GM18508 (cell line): ENCODE measurements around the gene PTGFRN.
"Not testable (repeated sequence)": the region's sequence is repeated elsewhere in the genome, so short reads cannot be mapped to it uniquely, and the experiment has no call there.

ENCODE experiments used
- ATAC-seq: cut with Tn5 transposase; IDR thresholded peaks from one replicate; pipeline ENCODE4 v1.9.1; 2021; ENCODE audit warnings: moderate number of reproducible peaks; ENCODE audit not compliant: insufficient read depth, unreplicated experiment

Gene PTGFRN

DNA sequence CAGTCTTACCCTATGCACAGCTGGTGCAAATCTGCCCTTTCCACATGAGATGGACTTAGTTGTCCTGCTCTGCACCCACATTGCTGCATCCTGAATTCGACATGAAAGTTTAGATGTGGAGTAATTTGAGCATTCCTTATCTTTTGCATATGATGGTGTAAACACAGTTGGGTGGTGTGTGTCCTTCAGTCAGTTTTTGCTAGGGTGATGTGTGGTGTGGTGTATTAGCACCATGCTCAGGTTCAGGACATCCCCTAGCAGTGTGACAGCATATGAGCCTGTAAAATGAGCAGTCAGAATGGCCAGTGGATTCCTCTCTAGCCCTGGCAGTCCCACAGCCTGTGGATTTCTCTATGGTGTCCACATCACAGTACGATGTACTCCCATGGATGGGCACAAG, 49.3 kb downstream of the PTGFRN start:
- ATAC-seq, result no peak

DNA sequence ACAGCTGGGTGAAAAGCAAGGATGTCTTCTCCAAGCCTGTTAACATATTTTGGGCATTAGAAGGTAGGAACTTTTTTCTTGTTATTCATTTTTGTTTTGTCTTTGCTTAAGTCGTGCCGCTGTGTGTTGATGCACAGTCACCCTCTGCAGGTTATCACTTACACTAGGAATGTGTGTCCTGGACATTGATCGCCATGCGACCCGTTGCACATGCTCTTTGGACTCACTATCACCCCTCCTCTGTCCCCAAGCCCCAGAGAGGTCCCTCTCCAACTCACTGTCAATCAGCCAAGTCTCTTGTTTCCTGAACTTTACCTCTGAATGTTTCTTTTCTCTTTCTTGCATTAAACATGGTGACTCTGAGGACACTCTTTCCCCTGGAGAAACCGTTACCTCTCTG, 51.9 kb downstream of the PTGFRN start:
- ATAC-seq, result no peak

DNA sequence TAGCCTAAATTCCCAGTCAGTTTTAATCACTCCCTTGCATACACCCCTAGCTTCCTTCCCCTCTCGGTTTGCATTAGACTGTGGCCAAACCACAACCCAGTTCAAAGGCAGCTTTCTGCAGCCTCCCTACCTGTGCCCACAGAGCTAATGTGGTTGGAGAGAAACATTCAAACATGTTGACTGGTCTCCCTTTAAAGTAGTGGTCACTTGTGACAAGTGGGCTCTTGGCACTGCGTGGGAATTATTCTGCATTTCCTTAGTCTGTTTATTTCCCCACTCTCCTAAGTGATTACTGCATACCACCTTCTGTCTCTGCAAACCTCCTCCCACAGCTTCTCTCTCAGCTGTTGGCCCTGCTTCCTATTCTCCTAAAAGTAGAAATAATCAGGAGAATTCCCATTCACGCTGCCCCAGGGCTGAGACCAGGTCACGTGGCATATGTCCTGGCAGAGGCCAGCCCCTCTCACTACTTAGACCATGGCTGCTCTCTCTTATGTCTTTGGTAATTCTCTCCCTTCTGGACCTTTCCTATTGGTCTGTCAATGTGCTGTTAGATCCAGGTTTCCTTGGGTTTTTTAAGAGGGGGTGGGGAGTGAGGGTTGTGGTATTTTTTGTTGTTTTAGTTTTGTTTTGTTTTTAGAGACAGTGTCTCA, 53.4 kb downstream of the PTGFRN start:
- ATAC-seq, result peak; percentile 86

DNA sequence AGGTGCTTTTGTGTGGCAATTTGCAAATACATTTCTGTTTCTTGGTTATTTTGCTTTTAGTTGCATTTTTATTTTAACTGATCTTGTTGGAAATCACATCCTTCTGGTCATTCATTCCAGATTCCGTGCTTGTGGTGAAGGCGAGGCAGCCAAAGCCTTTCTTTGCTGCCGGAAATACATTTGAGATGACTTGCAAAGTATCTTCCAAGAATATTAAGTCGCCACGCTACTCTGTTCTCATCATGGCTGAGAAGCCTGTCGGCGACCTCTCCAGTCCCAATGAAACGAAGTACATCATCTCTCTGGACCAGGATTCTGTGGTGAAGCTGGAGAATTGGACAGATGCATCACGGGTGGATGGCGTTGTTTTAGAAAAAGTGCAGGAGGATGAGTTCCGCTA, 57.1 kb downstream of the PTGFRN start:
- no peak for ATAC-seq

DNA sequence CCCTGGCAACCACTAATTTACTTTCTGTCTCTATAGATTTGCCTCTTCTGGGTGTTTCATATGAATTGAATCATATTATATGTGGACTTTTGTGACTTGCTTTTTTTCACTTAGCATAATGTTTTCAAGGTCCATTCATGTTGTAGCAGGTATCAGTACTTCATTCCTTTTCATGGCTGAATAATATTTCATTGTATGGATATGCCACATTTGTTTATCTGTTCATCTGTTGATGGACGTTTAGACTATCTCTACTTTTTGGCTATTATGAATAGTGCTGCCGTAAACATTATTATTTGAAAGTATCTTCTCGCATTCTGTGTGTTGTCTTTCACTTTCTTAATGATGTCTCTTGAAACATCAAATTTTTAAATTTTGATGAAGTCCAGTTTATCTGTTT, 59.0 kb downstream of the PTGFRN start:
- no peak for ATAC-seq

DNA sequence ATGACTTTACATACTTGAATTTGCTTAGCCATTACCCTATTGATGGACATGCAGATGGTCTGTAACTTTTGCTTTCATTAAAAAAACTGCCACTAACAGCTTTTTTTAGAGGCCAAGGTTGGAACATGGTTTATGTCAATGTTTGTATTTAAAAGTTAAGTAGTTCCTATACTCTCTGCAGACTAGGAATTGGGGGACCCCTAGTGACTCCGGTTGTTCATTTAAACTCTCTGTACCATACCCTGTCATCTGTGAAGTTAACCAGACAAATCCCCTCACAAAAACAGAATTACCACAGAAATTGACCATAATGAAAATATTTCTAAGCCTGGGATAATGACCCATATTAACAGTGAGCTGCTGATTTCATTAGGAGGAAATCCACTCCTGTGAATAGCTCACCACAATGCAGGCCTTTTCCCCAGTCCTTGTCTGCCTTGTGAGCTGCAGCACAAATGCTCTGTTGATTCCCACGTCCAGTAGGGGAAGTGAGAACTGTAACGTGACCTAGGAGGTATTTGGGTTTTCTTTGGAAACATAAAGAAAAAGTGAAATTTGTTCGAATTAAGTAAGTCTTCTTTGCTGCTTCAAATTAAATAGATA, 61.6 kb downstream of the PTGFRN start:
- ATAC-seq, result no peak

DNA sequence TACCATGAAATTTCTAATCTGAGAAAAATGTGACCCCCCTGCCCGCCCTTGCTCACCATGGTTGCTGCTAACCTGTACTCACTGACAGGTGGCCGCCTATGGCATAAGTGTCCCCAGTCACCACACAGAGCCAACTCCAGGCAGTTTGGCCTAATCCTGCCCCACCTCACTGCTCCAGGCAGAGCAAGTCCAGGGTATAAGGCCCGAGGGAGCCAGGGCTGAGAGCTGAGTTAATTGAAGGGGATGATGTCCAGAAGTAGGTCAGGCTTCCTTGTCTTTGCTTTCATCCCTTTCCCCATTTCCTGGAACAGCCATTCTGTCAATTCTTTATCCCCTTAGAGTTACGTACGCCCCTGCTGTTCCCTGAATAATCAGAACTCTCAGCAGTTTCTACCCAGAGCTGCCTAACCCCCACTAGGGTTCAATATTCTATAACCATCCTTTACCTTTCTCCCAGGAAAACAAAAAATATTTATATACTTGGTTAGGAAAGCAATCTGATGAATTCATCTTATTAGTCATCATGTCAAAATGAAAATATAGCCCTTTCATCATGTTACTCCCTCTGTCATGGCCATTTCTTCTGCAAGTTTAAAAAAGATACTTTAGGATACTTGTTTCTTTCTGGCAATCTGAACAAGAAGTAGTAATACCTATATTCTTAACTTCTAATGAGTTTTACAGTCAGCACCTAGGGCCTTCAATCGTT, 62.4 kb downstream of the PTGFRN start:
- no peak for ATAC-seq

DNA sequence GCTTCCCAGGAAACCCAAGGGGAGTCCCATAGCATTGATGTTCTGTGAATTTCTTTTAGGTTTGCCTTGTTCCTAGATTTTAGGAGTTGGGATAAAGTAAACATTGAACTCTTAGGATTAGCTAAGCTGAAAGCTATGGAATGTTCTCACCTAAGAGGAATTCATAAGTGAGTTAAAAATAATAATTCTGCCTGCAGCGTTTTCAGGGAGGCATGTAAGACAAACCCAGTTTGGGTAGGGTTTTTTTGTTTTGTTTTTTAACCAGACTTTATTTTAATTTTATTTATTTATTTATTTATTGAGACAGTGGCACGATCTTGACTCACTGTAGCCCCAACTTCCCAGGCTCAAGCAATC, 62.9 kb downstream of the PTGFRN start:
- ATAC-seq, result no peak

DNA sequence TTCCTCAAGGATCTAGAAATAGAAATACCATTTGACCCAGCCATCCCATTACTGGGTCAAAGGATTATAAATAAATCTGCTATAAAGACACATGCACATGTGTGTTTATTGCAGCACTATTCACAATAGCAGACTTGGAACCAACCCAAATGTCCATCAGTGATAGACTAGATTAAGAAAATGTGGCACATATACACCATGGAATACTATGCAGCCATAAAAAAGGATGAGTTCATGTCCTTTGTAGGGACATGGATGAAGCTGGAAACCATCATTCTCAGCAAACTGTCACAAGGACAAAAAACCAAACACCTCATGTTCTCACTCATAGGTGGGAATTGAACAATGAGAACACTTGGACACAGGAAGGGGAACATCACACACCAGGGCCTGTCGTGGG, 70.6 kb downstream of the PTGFRN start:
- ATAC-seq, result not testable (repeated sequence)

DNA sequence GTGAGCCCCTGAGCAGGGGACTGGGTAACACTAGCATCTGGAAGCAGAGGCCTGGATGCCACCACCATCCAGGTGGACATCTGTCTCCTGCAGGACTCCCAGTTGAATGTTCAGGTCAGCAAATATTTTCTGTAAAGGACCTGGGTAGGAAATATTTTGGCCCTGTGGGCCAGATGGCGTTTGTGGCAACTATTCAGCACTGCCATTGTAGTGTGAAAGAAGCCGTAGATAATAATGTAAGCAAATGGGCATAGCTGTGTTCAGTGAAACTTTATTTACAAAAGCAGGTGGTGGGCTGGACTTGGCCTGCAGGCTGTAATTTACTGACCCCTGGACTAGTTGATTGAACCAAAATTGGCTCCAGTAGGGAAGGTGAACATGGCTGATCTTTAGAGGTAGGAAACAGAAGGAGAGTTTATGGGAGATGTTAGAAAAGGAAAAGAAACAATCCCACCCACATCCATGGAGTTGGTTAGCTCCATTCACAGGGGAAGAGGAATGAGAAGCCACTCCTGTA, 71.9 kb downstream of the PTGFRN start:
- ATAC-seq, result no peak

DNA sequence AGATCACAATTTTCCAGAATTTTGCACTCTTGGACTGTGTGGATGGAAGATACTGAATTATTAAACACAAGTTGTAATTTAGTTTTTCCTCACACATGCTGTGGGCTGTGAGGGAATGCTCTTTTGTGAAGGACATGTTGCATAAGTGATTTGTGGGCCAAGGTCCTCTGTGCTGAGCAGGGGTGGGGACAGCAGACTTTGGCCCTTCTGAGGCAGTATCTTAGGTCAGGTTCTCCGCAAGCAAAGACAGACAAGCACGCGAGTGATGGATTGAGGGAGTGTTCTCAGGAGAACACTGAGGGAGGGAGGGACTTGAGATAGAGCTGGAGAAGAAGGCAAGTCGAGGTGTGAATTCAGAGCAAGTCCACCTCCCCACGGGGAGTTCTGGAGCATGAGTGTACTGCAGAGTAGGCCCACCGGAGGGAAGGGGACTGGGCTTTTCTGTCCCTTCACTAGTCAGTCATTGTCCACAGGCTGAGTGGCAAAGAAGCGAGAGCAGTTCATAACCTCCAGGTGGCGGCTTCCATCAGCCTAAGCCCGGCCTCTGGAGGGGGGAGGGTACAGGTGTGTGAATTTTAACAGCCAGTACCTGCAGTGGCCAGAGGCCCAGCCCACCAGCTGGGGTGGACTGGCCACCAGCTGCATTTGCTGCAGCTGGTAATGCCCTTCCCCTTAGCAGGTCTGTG, 72.7 kb downstream of the PTGFRN start:
- ATAC-seq, result no peak

DNA sequence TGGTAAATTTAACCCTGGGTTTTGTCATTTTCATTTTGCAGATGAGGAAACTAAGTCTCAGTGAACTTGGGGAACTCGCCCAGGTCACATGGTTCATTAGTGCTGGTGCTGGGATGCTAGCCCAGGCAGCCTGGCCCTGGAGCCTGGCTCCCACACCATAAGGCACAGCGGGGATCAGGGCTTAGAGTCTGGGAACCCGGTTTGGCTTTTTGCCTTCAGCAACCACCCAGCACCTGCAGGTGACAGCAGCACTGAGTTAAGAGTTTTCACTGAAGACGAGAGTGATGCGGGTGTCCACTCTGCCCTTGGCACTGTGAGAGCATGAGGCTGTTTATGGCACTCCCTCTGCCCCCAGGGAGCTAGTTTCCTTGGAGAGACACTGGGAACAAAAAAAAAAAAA, 73.4 kb downstream of the PTGFRN start:
- ATAC-seq, result no peak

DNA sequence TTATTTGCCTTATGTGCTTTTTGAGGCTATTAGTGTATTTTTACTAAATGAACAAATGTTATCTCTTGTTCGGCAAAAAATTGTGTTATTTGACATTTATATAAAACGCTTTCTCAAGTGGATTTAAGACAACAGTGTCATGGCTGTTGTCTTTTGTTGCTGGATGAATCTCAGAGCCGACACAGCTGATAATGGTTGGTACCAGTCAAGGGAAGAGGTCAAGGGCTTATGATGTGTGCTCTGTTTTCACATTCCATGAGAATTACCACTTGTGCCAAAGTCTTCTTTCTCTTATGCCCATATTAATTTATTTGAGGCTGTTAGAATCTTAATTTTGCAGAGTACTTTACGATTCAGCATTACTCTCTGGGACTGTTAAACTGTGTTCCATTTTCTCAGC, 74.0 kb downstream of the PTGFRN start:
- no peak for ATAC-seq

DNA sequence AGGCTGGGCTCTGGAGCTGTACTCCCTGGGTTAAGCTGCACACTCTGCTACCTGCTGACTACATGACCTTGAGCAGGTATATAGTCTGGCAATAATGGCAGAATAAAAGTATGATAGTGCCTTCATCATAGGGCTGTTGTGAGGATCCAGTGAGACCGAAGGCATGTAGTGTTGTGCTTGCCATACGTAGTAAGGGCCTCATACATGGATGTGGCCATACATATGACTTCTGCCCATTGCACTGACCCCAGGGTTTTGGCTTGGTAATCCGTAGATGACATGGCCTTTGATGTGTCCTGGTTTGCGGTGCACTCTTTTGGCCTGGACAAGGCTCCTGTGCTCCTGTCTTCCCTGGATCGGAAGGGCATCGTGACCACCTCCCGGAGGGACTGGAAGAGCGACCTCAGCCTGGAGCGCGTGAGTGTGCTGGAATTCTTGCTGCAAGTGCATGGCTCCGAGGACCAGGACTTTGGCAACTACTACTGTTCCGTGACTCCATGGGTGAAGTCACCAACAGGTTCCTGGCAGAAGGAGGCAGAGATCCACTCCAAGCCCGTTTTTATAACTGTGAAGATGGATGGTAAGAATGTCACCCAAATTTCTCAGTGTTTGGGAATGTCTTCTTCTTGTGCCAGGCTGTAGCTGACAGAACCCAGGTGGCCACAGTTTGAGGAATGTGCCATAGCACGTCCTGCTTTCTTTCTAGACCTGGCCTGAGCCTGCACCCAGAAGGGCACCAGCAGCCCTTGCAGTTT, 74.9 kb downstream of the PTGFRN start:
- ATAC-seq, result no peak

DNA sequence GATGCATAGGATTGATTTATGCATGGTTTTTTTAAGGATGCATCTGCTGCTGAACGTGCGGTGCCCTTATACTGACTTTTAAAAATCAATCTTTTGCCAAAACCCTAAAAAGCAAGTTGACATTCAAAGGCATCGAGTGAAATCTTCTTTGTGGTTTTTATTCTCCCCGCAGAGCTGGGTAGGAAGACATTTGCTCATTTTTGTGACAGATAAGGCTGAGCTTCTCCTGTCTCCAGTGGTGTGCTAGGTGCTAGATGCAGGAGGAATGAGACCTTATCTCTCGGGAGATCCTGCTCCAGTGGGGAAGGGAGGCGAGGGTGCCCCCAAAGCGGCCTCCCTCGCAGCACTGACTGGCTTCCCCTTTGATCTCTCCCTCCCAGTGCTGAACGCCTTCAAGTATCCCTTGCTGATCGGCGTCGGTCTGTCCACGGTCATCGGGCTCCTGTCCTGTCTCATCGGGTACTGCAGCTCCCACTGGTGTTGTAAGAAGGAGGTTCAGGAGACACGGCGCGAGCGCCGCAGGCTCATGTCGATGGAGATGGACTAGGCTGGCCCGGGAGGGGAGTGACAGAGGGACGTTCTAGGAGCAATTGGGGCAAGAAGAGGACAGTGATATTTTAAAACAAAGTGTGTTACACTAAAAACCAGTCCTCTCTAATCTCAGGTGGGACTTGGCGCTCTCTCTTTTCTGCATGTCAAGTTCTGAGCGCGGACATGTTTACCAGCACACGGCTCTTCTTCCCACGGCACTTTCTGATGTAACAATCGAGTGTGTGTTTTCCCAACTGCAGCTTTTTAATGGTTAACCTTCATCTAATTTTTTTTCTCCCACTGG, 76.9 kb downstream of the PTGFRN start:
- ATAC-seq, result no peak

DNA sequence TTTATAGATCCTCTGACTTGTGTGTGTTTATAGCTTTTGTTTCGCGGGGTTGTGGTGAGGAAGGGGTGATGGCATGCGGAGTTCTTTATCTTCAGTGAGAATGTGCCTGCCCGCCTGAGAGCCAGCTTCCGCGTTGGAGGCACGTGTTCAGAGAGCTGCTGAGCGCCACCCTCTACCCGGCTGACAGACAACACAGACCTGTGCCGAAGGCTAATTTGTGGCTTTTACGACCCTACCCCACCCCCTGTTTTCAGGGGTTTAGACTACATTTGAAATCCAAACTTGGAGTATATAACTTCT, 77.5 kb downstream of the PTGFRN start:
- ATAC-seq, result no peak

DNA sequence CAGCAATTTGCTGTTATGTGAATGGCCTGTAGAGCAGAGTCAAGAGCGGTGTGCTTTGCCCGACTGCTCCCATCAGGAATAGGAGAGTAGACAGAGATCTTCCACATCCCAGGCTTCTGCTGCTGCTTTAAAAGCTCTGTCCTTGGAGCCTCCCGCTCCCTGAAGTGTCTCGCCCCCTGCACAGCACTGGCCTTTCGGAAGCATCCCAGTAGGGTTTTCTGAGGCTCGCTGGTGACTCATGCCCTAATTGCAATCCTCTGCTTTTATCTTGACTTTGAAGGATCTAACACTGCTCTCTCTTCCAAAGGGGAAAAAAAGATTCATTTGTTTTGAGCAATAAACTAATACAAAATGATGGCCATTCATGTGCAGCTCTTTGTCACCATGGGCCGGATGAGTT, 78.5 kb downstream of the PTGFRN start:
- no peak for ATAC-seq

DNA sequence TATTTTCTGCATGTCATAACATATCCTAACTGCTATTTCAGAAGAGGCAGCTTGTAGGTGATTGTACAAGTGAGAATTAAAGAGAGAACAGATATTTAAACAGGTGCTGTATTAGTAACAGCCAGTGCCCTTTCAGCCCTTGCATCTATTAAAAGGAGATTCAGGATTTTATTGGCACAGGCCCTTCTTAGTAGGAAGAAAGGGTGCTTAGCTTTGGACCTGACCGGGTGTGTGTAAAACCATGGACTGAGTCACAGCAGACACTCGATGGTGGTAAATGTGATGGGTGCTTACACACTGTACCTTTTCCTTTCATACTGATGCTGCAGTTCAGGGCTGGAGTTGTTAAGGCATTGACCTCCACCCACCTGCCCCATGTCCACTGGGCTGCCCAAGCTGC, 79.2 kb downstream of the PTGFRN start:
- ATAC-seq, result no peak

DNA sequence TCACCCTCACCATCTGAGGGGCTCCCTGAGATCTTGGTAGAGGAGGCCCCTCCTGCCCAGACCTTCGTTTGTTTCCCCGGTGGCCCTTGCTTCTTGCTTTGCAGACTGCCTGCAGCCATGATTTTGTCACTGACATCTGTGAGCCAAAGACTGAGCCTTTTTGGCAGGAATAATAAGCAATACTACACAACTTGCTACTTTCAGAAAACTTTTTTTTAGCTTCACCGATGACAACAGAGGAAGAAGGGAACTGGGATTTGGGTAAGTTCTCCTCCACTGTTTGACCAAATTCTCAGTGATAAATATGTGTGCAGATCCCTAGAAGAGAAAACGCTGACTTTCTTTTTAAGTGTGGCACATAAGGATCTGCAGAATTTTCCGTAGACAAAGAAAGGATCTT, 80.1 kb downstream of the PTGFRN start:
- no peak for ATAC-seq

DNA sequence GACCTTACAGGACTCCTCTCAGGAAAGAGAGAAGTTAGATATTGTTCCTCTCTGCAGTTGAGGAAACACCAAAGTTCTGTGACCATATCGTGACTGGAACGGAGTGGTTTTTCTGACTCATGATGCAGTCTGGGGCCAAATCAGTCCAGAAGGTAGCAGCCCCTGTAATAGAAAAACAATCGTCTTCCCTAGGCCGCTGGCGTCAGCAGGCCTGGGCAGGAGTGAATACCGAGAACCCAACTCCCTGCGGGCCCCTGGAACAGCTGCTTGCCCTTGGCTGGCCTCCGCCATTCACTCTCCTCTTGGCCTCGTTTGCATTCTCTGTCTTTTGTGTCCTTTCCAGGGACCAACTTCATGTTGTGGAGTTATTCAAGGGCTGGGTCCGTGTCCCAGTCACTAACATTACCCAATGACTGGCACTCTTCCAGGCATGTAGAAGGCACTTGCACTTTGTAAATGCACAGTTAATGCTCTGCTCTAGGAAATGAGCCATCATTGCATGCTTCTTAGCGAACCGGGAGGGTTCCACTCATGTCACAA, 81.0 kb downstream of the PTGFRN start:
- ATAC-seq, result no peak
